ENCODE results near the gene NMD3.

Gene NMD3

DNA sequence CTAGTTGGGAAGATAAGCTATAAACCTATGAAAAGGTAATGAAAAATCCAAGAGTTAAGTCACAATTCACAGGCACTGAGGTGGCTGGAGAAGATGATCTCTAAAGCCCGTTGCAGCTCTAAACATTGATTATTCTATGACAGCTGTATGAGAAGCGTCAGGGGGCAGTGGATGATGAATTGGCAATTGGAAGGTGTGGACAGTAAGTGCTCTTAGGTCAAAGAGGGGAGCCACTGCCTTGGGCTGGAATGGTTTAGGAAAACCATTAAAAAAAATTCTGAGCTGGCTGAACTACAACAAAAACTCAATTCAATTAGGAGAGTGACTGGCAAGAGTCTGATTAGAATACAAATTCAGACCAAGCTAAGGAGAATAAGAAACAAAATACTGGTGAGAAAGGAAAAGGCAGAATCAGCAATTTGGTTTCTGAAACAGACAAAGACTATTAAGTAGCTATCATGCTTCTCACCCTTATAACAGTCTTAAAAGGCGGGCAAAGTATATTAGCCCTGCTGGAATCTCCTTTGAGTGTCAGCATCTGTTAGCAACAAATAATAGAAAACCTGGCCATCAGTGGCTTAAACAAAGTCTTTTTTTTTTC, 8.8 kb upstream of the NMD3 start:
- no peak for DNase-seq (ENCODE audit: low read depth in 1 of 2, low spot score in 1 of 2)
- Histone ChIP-seq H3K27me3 (ENCODE audit: insufficient read depth, poor library complexity, severe bottlenecking) (no peaks in the 10 kb centered on the region), H3K4me3 (replicated peaks; ENCODE audit: insufficient read depth, low read length) (no peak overlapping the region), H3K27ac (replicated peaks) (no peak overlapping the region)
- TF ChIP-seq, protein P1, sequence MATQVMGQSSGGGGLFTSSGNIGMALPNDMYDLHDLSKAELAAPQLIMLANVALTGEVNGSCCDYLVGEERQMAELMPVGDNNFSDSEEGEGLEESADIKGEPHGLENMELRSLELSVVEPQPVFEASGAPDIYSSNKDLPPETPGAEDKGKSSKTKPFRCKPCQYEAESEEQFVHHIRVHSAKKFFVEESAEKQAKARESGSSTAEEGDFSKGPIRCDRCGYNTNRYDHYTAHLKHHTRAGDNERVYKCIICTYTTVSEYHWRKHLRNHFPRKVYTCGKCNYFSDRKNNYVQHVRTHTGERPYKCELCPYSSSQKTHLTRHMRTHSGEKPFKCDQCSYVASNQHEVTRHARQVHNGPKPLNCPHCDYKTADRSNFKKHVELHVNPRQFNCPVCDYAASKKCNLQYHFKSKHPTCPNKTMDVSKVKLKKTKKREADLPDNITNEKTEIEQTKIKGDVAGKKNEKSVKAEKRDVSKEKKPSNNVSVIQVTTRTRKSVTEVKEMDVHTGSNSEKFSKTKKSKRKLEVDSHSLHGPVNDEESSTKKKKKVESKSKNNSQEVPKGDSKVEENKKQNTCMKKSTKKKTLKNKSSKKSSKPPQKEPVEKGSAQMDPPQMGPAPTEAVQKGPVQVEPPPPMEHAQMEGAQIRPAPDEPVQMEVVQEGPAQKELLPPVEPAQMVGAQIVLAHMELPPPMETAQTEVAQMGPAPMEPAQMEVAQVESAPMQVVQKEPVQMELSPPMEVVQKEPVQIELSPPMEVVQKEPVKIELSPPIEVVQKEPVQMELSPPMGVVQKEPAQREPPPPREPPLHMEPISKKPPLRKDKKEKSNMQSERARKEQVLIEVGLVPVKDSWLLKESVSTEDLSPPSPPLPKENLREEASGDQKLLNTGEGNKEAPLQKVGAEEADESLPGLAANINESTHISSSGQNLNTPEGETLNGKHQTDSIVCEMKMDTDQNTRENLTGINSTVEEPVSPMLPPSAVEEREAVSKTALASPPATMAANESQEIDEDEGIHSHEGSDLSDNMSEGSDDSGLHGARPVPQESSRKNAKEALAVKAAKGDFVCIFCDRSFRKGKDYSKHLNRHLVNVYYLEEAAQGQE (IDR thresholded peaks at IDR 0.05; ENCODE audit: insufficient replicate concordance, low read depth) = no peak
- TF ChIP-seq POLR2AphosphoS5 (IDR thresholded peaks at IDR 0.05; ENCODE audit: low read depth) = no peak
- TF ChIP-seq, protein P2, sequence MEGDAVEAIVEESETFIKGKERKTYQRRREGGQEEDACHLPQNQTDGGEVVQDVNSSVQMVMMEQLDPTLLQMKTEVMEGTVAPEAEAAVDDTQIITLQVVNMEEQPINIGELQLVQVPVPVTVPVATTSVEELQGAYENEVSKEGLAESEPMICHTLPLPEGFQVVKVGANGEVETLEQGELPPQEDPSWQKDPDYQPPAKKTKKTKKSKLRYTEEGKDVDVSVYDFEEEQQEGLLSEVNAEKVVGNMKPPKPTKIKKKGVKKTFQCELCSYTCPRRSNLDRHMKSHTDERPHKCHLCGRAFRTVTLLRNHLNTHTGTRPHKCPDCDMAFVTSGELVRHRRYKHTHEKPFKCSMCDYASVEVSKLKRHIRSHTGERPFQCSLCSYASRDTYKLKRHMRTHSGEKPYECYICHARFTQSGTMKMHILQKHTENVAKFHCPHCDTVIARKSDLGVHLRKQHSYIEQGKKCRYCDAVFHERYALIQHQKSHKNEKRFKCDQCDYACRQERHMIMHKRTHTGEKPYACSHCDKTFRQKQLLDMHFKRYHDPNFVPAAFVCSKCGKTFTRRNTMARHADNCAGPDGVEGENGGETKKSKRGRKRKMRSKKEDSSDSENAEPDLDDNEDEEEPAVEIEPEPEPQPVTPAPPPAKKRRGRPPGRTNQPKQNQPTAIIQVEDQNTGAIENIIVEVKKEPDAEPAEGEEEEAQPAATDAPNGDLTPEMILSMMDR (IDR thresholded peaks at IDR 0.05; ENCODE audit: insufficient read depth, low read length) = no peak
- TF ChIP-seq SPI1 (IDR thresholded peaks at IDR 0.05; ENCODE audit: borderline replicate concordance, low read depth) = no peak
- no peak for TF ChIP-seq GABPA (IDR thresholded peaks at IDR 0.05; ENCODE audit: low read depth)

DNA sequence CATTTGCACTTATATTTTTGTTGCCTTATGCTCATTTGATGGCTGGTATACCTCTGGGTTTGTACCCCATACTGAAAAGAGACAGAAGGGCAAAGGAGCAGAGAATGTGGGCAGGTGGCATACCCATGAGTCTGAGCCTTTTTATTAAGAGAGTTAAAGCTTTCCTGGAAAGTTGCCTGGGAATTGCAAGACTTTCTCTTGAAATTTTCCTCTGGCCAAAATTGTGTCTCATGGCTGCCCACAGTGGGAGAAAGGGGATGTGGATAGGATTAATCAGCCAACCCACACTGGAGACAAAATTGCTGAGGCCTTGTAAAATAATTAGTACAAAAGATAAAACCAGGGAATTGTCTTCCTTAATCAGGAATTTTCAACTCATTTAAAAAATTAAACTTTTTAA, 8.2 kb upstream of the NMD3 start:
- Histone ChIP-seq H3K27ac (replicated peaks) (no peak overlapping the region), H3K27me3 (ENCODE audit: insufficient read depth, poor library complexity, severe bottlenecking) (no peaks in the 10 kb centered on the region), H3K4me3 (replicated peaks; ENCODE audit: insufficient read depth, low read length) (no peak overlapping the region)
- TF ChIP-seq, protein P1 (IDR thresholded peaks at IDR 0.05; ENCODE audit: insufficient replicate concordance, low read depth) = no peak
- TF ChIP-seq, protein P2 (IDR thresholded peaks at IDR 0.05; ENCODE audit: insufficient read depth, low read length) = no peak
- TF ChIP-seq SPI1 (IDR thresholded peaks at IDR 0.05; ENCODE audit: borderline replicate concordance, low read depth) (no peak), GABPA (IDR thresholded peaks at IDR 0.05; ENCODE audit: low read depth) (no peak), POLR2AphosphoS5 (IDR thresholded peaks at IDR 0.05; ENCODE audit: low read depth) (no peak)
- no peak for DNase-seq (ENCODE audit: low read depth in 1 of 2, low spot score in 1 of 2)

DNA sequence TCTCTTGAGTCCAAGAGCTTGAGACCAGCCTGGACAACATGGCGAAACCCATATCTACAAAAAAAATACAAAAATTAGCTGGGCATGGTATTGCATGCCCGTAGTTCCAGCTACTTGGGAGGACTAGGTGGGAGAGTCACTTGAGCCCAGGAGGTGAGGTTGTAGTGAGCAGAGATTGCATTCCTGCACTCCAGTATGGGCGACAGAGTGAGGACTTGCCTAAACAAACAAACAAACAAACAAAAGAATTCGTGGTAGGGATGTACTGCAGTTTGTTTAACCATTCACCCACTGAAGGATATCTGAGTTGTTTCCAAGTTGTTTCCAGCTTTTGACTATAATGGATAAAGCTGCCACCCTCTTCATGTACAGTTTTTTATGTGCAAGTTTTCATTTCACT, 7.5 kb upstream of the NMD3 start:
- no peak overlapping the region for H3K4me3 ChIP-seq (replicated peaks; ENCODE audit: insufficient read depth, low read length)
- H3K27ac ChIP-seq (replicated peaks) = no peak overlapping the region
- no peak for DNase-seq (ENCODE audit: low read depth in 1 of 2, low spot score in 1 of 2)
- TF ChIP-seq, protein P2 (IDR thresholded peaks at IDR 0.05; ENCODE audit: insufficient read depth, low read length) = no peak
- no peaks in the 10 kb centered on the region for H3K27me3 ChIP-seq (ENCODE audit: insufficient read depth, poor library complexity, severe bottlenecking)

DNA sequence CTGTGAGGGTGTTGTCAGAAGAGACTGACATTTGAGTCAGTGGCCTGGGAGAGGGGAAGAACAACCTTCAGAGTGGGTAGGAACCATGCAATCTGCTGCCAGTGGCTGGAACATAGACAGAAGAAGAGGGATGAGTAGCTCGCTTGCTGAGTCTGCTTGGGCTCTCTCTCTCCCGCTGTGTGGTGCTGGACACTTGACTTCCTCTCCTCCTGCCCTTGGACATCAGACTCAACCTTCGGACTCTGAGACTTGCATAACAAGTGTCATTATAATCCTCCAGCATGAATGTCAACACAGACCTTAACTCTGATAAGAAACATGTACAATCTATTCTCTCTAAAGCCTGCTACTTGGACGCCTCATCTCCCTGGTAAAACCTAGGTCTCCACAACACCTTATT, 5.9 kb upstream of the NMD3 start:
- Histone ChIP-seq H3K27ac (replicated peaks) (no peak overlapping the region), H3K4me3 (replicated peaks; ENCODE audit: insufficient read depth, low read length) (no peak overlapping the region), H3K27me3 (ENCODE audit: insufficient read depth, poor library complexity, severe bottlenecking) (no peaks in the 10 kb centered on the region)
- DNase-seq (ENCODE audit: low read depth in 1 of 2, low spot score in 1 of 2) = no peak
- no peak for TF ChIP-seq SPI1 (IDR thresholded peaks at IDR 0.05; ENCODE audit: borderline replicate concordance, low read depth)
- TF ChIP-seq GABPA (IDR thresholded peaks at IDR 0.05; ENCODE audit: low read depth) = no peak

Data from HL-60 (cell line).